HG03025 (cell line): ENCODE data around the gene PNISR.
"Not testable (repeated sequence)": the region's sequence is repeated elsewhere in the genome, so short reads cannot be mapped to it uniquely, and the experiment has no call there.

Experiments used
- ATAC-seq: cut with Tn5 transposase; IDR thresholded peaks from one replicate; pipeline ENCODE4 v1.9.1; 2021; ENCODE audit warnings: mild to moderate bottlenecking, moderate library complexity; ENCODE audit not compliant: unreplicated experiment, low FRiP score

The PNISR gene

GRCh38 chr6:99424761-99425646, at the start of gene PNISR:
Gene PNISR (minus strand): TSS chr6:99425308. CDS start chr6:99414659, 10,649 bp downstream.
- peak; percentile 93 for ATAC-seq

GRCh38 chr6:99473730-99474129, 48.6 kb upstream of the PNISR start:
- ATAC-seq, result no peak

GRCh38 chr6:99471638-99472037, 46.5 kb upstream of the PNISR start:
- no peak for ATAC-seq

- no peak for ATAC-seq
Observed at GRCh38 chr6:99467509-99468106, 42.5 kb upstream of the PNISR start.

- not testable (repeated sequence) for ATAC-seq
Observed at GRCh38 chr6:99459133-99459532, 34.0 kb upstream of the PNISR start.

- ATAC-seq, result no peak
Observed at GRCh38 chr6:99458319-99458718, 33.2 kb upstream of the PNISR start.

GRCh38 chr6:99446076-99446475, 21.0 kb upstream of the PNISR start:
- ATAC-seq, result no peak

- peak; percentile 77 for ATAC-seq
Observed at GRCh38 chr6:99434702-99435530, 9.8 kb upstream of the PNISR start.

GRCh38 chr6:99432877-99433276, 7.8 kb upstream of the PNISR start:
- ATAC-seq, result no peak

- no peak for ATAC-seq
Observed at GRCh38 chr6:99431901-99432300, 6.8 kb upstream of the PNISR start.

- no peak for ATAC-seq
Observed at GRCh38 chr6:99427988-99428387, 2.9 kb upstream of the PNISR start.

- no peak for ATAC-seq
Observed at GRCh38 chr6:99426451-99426757, 1.3 kb upstream of the PNISR start.

GRCh38 chr6:99425647-99426450, 741 bp upstream of the PNISR start:
- ATAC-seq, result peak; percentile 56

GRCh38 chr6:99424022-99424421, 1.1 kb downstream of the PNISR start:
- no peak for ATAC-seq

- no peak for ATAC-seq
Observed at GRCh38 chr6:99422912-99423311, 2.2 kb downstream of the PNISR start.

GRCh38 chr6:99416892-99417767, 8.0 kb downstream of the PNISR start:
- peak; percentile 79 for ATAC-seq

- ATAC-seq, result no peak
Observed at GRCh38 chr6:99416226-99416625, 8.9 kb downstream of the PNISR start.

GRCh38 chr6:99415446-99415845, 9.7 kb downstream of the PNISR start:
- no peak for ATAC-seq

GRCh38 chr6:99412065-99412464, 13.0 kb downstream of the PNISR start:
- no peak for ATAC-seq
